H54 (cell line): ENCODE measurements around the gene TMTC2.

Source experiments
- DNase-seq: peaks from one replicate; pipeline ENCODE4 v3.0.0; 2011; ENCODE audit warnings: low spot score, mixed read lengths; ENCODE audit not compliant: insufficient read length
- FAIRE-seq: peaks from 3 replicates; lab custom pipeline; 2011; peaks lifted over from hg19 to GRCh38; lab: Jason Lieb, UNC
- POLR2A ChIP-seq: IDR thresholded peaks from 2 replicates; pipeline ENCODE4 v1.6.1; 2011; ENCODE audit warnings: low read depth, mild to moderate bottlenecking, low read length

The TMTC2 gene

GRCh38 chr12:82954064-82954463 lies 267.4 kb downstream of the TMTC2 start:
- no peak for TF ChIP-seq POLR2A
- no peak for DNase-seq
- FAIRE-seq, result no peak

DNA sequence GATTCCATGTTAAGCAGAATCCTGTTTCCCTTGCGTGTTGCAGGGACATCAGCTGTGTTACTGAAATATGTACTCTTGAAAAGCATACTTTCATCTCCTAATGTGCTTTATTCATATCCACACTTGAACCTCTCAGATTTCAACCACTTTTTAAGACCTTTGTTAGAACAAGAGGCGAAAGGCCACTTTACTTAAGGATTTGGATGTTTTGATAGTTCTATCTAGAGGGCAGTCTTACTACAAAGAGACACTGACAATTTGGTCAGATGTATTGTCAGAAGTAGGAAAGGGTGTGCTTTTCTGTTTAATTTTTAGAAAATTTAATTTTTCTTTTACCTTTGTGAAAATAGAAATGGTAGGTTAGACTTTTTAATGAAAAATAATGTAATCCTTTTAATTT lies 267.9 kb downstream of the TMTC2 start:
- no peak for FAIRE-seq
- TF ChIP-seq POLR2A, result no peak
- no peak for DNase-seq

DNA sequence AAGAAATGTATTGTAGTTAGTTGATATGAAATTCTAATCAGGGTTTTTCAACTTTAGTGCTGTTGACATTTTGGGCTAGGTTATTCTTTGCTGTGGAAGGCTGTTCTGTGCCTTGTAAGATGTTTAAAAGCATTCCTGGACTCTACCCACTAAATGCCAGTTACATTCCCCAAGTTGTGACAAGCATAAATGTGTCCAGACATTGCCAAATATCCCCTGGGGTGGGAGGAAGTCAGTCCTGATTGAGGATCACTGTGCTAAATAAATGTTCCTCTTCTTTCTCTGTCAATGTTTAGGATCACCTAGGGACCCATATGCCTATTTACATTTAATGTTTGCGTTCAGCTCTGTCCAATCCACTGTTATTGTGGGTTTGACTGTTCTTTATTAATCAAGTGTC lies 268.3 kb downstream of the TMTC2 start:
- no peak for TF ChIP-seq POLR2A
- DNase-seq, result no peak
- FAIRE-seq, result no peak

DNA sequence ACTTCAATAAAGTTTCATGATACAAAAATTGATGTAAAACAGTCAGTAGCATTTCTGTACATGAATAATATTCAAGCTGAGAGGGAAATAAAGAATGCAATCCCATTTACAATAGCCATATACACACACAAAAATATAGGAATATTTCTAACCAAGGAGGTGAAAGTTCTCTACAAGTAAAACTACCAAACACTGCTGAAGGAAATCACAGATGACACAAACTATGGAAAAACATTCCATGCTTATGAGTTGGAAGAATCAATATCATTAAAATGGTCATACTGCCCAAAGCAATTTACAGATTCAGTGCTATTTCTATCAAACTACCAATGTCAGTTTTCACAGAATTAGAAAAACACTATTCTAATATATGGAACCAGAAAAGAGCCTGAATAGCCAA lies 272.3 kb downstream of the TMTC2 start:
- no peak for TF ChIP-seq POLR2A
- no peak for DNase-seq
- FAIRE-seq, result no peak

- FAIRE-seq (no peak), DNase-seq (no peak)
- TF ChIP-seq POLR2A, result no peak
Observed at GRCh38 chr12:82959821-82960220, 273.1 kb downstream of the TMTC2 start.

DNA sequence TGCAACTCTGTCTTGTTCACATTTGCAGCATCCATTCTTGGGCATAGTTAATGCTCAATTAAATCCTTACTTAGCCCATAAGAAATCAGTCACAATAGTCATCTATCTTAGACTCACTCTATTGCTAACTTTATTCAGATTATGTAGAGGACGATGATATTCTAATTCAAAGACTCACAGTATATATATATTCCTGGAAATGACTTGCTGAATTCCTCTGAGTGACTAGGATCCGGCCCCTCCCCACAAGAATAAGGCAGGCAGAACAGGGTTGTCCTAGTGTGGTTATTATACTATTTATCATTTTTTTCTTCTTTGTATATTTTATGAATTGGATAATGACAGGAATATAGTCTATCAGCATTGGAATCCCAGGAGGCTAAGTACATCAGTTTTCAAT lies 275.1 kb downstream of the TMTC2 start:
- no peak for DNase-seq
- FAIRE-seq, result no peak
- TF ChIP-seq POLR2A, result no peak

- FAIRE-seq (no peak), DNase-seq (no peak)
- TF ChIP-seq POLR2A, result no peak
Observed at GRCh38 chr12:82963956-82964355, 277.2 kb downstream of the TMTC2 start.

DNA sequence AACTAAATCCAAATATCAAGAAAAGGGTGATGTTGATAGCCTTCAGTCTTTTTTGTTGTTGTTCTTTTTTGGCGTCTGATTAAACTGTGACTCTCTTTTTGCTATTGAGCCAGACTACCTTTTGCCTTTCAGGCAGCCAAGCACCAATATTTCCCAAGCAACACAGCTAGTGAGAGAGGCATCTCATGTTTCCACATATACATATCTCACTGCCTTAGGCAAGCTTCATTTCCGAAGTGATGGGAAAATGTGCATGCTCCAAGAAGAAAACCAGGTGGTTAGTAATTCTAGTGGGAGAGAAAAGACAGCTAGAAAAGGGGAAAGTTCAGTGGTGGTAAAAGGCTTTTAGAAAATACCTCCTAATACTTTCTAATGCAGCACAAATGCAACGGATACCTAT lies 277.7 kb downstream of the TMTC2 start:
- no peak for DNase-seq
- no peak for TF ChIP-seq POLR2A
- no peak for FAIRE-seq

DNA sequence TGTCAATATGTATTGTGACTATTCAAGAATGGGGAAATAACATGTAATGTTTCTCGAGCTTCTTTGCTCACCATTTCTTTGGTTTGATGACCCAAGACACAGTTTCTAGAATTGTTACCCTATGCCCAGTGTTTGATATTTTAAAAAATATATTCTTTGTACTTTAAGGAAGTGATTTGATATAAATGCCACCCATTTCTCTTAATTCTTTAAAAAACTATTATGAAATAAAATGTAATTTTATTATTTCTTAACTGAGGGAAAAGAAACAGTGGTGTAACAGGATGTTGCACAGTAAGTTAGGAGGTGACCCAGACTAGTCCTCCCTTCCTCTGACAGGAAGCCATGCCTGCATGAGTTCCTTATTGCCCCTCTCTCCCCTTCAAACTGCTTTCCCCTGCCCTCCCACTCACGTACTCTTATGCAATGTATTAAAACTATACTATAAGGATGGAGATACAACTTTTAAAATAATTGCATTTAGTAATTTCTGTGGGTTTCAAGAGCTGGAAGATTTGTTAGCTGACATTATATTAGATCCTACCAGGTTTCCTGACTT lies 279.4 kb downstream of the TMTC2 start:
- no peak for TF ChIP-seq POLR2A
- FAIRE-seq, result no peak
- DNase-seq, result no peak

DNA sequence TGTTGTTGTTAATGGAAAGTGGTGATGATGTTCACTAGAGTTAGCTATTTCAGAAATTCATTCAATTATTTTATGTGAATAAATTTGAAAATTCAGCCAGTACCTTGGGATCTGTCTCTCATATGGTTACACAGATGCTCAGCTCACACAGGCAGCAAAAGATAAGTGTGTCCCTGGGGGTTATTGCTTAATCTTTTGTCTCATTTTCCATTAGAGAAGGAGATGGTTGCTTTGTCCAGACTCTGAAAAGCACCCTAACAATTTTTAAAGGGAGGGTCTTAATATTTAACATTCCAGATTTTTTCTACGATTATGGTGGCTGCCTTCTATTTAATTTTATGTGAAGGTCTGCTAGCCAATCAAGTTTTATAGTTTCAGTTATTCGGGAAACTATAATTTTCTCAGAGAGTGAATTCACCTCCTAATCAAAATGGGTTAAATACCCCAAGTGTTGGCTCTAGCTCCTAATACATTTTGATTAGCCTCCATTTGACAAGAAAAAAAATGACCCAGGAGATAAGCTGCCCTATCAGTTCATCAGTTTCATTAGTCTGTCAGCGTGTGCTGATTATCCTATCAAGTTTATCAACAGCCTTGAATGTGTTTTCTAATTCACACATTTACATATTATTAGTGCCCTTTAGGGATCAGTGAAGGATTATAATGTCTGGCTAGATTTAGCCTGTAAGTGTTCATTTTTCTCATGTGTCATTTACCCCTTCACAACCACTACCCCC lies 282.1 kb downstream of the TMTC2 start:
- no peak for TF ChIP-seq POLR2A
- DNase-seq, result no peak
- FAIRE-seq, result no peak

GRCh38 chr12:82970614-82971013 lies 283.9 kb downstream of the TMTC2 start:
- TF ChIP-seq POLR2A, result no peak
- FAIRE-seq, result no peak
- no peak for DNase-seq

DNA sequence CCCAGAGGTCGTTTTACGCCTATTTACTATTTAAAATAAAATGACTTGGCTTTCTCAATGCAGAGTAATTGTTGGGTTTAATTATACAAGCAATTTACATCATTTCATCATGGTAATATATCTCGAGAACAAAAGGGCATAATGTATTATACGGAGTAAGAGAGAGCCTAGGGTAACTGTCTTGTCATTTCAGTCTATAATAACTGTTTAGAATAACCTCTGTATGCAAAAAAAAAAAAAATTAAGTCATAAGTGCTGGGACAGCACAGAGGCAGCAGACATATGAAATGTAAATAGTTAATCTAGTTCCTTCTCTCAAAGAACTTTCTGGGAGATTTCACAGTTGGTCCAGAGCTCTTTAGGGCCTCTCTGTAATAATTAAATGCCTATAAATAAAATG lies 284.9 kb downstream of the TMTC2 start:
- DNase-seq, result no peak

DNA sequence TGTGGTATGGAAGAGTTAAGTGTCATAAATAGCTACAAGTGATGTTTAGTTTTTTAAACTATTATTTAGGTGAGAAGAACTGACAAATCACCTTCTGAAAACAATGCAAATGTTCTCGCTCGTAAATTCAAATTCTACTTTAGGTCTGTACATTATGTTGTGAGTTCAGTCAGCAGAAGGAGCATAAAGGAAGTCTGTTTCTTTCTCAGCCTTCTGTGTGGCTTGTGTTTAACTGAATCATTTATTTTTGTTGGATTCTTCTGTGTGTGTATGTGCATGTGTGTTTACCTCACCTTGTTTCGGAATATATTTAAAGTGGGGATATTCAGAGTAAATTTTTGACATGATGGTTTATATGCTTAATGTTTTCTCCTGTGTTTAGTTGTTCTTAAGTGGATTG lies 285.9 kb downstream of the TMTC2 start:
- FAIRE-seq (peak; percentile 27), DNase-seq (no peak)
- TF ChIP-seq POLR2A, result no peak

More for the DNA sequence above, 284.9 kb downstream of the TMTC2 start:
- TF ChIP-seq POLR2A, result no peak
- FAIRE-seq, result no peak

DNA sequence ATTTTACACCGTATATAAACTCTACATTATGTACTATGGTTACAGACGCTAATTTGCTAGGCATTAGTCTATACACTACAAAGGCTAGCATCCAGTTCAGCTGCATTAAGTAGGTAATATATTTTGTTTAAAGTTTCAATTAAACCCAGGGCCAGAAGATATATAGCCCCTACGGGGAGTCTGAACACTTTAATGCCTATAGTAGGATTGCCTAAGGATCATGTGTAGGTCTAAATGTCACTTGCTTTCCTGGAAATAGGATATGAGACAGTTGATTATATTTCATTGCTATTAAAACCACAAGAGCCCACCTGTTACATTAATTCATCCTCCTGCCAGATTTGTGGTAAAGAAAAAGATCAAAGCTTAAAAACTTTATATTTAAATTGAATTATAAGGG lies 286.9 kb downstream of the TMTC2 start:
- FAIRE-seq, result no peak
- TF ChIP-seq POLR2A, result no peak
- no peak for DNase-seq

- TF ChIP-seq POLR2A, result no peak
- FAIRE-seq (no peak), DNase-seq (no peak)
Observed at GRCh38 chr12:82981150-82981549, 294.4 kb downstream of the TMTC2 start.
